PC-9 (cell line): ENCODE data around the gene DRD4. TPM values are rescaled to one million over a fixed set of nuclear protein-coding genes. Genes with fewer than 3 reads are reported as not detected.

Experiments used
- BruUV-seq: library from RNA; stranded (reverse); fragments of 400-500 nt; replicated peaks from 2 replicates; lab custom pipeline; 2021; lab: Mats Ljungman, UMichigan
- CTCF ChIA-PET: fragments of 300-600 bp; sonication (Branson Sonifier 250); formaldehyde crosslinking; loops from one replicate; lab custom pipeline; 2022; ENCODE audit warnings: antibody characterized with exemption; lab: Charles Lee
- POLR2A ChIA-PET: fragments of 300-600 bp; sonication (Branson Sonifier 250); formaldehyde crosslinking; loops from one replicate; lab custom pipeline; 2022; ENCODE audit warnings: antibody characterized with exemption; ENCODE audit not compliant: unreplicated experiment; lab: Charles Lee
- DNase-seq, 2 experiments: peaks; one replicate each; pipeline versions ENCODE4 v3.0.0 to v3.0.0-alpha.2; 2015 to 2022; ENCODE audit warnings: mixed read lengths in 1 of 2
- H2AFZ ChIP-seq: fragments of 200-600 bp; sonication (generic); 2 replicates; pipeline ENCODE4 v1.8.1; 2017; ENCODE audit warnings: antibody characterized with exemption
- H3F3A ChIP-seq: fragments of 200-600 bp; sonication (generic); 2 replicates; pipeline ENCODE4 v1.8.1; 2017; ENCODE audit warnings: antibody characterized with exemption, mild to moderate bottlenecking, low read depth; ENCODE audit not compliant: insufficient read depth
- H3K27ac ChIP-seq: fragments of 200-600 bp; sonication (generic); 2 replicates; pipeline ENCODE4 v1.6.1; 2016; ENCODE audit warnings: mixed run types
- H3K27me3 ChIP-seq: fragments of 200-600 bp; sonication (generic); 2 replicates; pipeline ENCODE4 v1.6.1; 2016; ENCODE audit warnings: low read depth, mixed run types; ENCODE audit not compliant: insufficient read depth
- H3K36me3 ChIP-seq: fragments of 200-600 bp; sonication (generic); 2 replicates; pipeline ENCODE4 v1.6.1; 2016; ENCODE audit warnings: low read depth, mixed run types
- H3K4me1 ChIP-seq: fragments of 200-600 bp; sonication (generic); replicated peaks from 2 replicates; pipeline ENCODE4 v1.6.1; 2016; ENCODE audit warnings: mixed run types; ENCODE audit not compliant: insufficient read depth
- H3K4me2 ChIP-seq: fragments of 200-600 bp; sonication (generic); 2 replicates; pipeline ENCODE4 v1.6.1; 2017; ENCODE audit warnings: mixed run types
- H3K4me3 ChIP-seq: fragments of 200-600 bp; sonication (generic); 2 replicates; pipeline ENCODE4 v1.6.1; 2016; ENCODE audit warnings: mixed run types
- H3K79me2 ChIP-seq: fragments of 200-600 bp; sonication (generic); 2 replicates; pipeline ENCODE4 v1.6.1; 2017; ENCODE audit warnings: low read depth, mixed run types
- H3K9me2 ChIP-seq: fragments of 200-600 bp; sonication (generic); 2 replicates; pipeline ENCODE4 v1.8.1; 2017; ENCODE audit warnings: mild to moderate bottlenecking; ENCODE audit not compliant: insufficient read depth
- H3K9me3 ChIP-seq: fragments of 200-600 bp; sonication (generic); 2 replicates; pipeline ENCODE4 v1.8.1; 2016; ENCODE audit warnings: low read depth; ENCODE audit not compliant: insufficient read depth
- H4K20me1 ChIP-seq: fragments of 200-600 bp; sonication (generic); 2 replicates; pipeline ENCODE4 v1.8.1; 2017; ENCODE audit not compliant: insufficient read depth
- CTCF ChIP-seq: fragments of 200-600 bp; sonication (generic); conservative IDR thresholded peaks from 2 replicates; pipeline ENCODE4 v1.6.1; 2017; ENCODE audit warnings: mixed run types, antibody characterized with exemption, mild to moderate bottlenecking, moderate library complexity
- EZH2 ChIP-seq: fragments of 200-600 bp; sonication (generic); IDR thresholded peaks from 2 replicates; pipeline ENCODE4 v1.8.0; 2017; ENCODE audit warnings: antibody characterized with exemption, low read depth
- intact Hi-C: fragments of 100-400 bp; cut with micrococcal nuclease; formaldehyde crosslinking; loops from one replicate; pipeline ENCODE4 v1.10.0; 2022; ENCODE audit not compliant: unreplicated experiment
- total RNA-seq: library from RNA; stranded (reverse); gene quantifications from 2 replicates; pipeline ENCODE4 v1.2.3, GENCODE V29; 2021

Gene DRD4
- total RNA-seq, 1 experiment from 2014 or later, result 0.35 TPM

- H3K4me3 ChIP-seq, result no peak overlapping the region
- no peak overlapping the region for H3K4me2 ChIP-seq
- H3K9me2 ChIP-seq, result no peaks in the 10 kb centered on the region
- no peaks in the 10 kb centered on the region for H3K4me1 ChIP-seq
- H4K20me1 ChIP-seq, result peaks cover 10% of the 10 kb centered on the region
- no peaks in the 10 kb centered on the region for H3K36me3 ChIP-seq
- BruUV-seq, result no TSS peak
- H3K9me3 ChIP-seq, result no peaks in the 10 kb centered on the region
- H3K27ac ChIP-seq, result no peak overlapping the region
- no peaks in the 10 kb centered on the region for H3K79me2 ChIP-seq
- intact Hi-C loops, result no loop called here
- POLR2A ChIA-PET, result no interaction called here
- no peaks in the 10 kb centered on the region; the same call in 1 of the 2 replicates for H3F3A ChIP-seq
- no peak for DNase-seq
- H2AFZ ChIP-seq, result no peak overlapping the region
- H3K27me3 ChIP-seq, result no peaks in the 10 kb centered on the region
- CTCF ChIA-PET, result no interaction called here
- TF ChIP-seq CTCF (no peak), EZH2 (no peak)
These were observed 44.2 kb upstream of the DRD4 start for GRCh38 chr11:592918-593317.

- intact Hi-C loops, result no loop called here
- H3F3A ChIP-seq, result no peaks in the 10 kb centered on the region; the same call in 1 of the 2 replicates
- H3K27ac ChIP-seq, result no peak overlapping the region
- no peaks in the 10 kb centered on the region for H3K36me3 ChIP-seq
- H3K9me3 ChIP-seq, result no peaks in the 10 kb centered on the region
- ChIA-PET CTCF (no interaction called here), POLR2A (no interaction called here)
- no peak for TF ChIP-seq CTCF
- H3K4me2 ChIP-seq, result no peak overlapping the region
- H3K4me3 ChIP-seq, result no peak overlapping the region
- H3K27me3 ChIP-seq, result no peaks in the 10 kb centered on the region
- BruUV-seq, result no TSS peak
- H3K79me2 ChIP-seq, result no peaks in the 10 kb centered on the region
- no peaks in the 10 kb centered on the region for H3K4me1 ChIP-seq
- DNase-seq, result no peak
- H3K9me2 ChIP-seq, result no peaks in the 10 kb centered on the region
- peaks cover 10% of the 10 kb centered on the region for H4K20me1 ChIP-seq
- H2AFZ ChIP-seq, result no peak overlapping the region
These were observed 43.7 kb upstream of the DRD4 start for GRCh38 chr11:593347-593746.

- intact Hi-C loops, result no loop called here
- POLR2A ChIA-PET, result no interaction called here
- no TSS peak for BruUV-seq
- no peaks in the 10 kb centered on the region for H3K79me2 ChIP-seq
- H3F3A ChIP-seq, result no peaks in the 10 kb centered on the region
- CTCF ChIA-PET, result no interaction called here
- DNase-seq, result no peak
- no peaks in the 10 kb centered on the region for H3K9me3 ChIP-seq
- H3K4me1 ChIP-seq, result no peaks in the 10 kb centered on the region
- no peak overlapping the region for H3K27ac ChIP-seq
- H2AFZ ChIP-seq, result no peak overlapping the region
- H3K27me3 ChIP-seq, result no peaks in the 10 kb centered on the region
- H3K36me3 ChIP-seq, result no peaks in the 10 kb centered on the region
- H3K4me3 ChIP-seq, result no peak overlapping the region
- no peaks in the 10 kb centered on the region for H3K9me2 ChIP-seq
- peaks cover 10% of the 10 kb centered on the region for H4K20me1 ChIP-seq
- no peak for TF ChIP-seq EZH2
- TF ChIP-seq CTCF, result no peak
- no peak overlapping the region for H3K4me2 ChIP-seq
These were observed 41.7 kb upstream of the DRD4 start for GRCh38 chr11:595400-595799.
